ENCODE results near the gene EPS15.

DNA sequence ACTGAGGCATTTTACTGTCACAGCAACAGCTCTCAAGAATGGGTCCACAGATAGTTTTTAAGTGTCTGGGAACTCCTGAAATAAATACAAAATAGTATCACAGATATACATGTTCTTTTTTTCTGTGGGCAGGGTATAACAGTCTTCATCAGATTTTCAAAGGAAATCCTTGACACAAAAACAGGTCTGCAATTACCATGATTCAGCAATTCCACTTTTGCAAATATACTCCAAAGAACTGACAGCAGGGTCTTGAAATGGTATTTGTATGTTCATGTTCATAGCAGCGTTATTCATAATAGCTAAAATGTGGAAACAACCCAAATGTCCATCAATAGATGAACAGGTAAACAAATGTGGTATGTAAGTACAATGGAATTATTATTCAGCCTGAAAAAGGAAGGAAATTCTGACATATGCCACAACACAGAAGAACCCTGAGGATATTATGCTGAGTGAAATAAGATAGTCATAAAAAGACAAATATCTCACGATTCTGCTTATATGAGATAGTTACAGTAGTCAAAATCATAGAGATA lies 85.0 kb downstream of the EPS15 start:
- TF ChIP-seq, protein P1, sequence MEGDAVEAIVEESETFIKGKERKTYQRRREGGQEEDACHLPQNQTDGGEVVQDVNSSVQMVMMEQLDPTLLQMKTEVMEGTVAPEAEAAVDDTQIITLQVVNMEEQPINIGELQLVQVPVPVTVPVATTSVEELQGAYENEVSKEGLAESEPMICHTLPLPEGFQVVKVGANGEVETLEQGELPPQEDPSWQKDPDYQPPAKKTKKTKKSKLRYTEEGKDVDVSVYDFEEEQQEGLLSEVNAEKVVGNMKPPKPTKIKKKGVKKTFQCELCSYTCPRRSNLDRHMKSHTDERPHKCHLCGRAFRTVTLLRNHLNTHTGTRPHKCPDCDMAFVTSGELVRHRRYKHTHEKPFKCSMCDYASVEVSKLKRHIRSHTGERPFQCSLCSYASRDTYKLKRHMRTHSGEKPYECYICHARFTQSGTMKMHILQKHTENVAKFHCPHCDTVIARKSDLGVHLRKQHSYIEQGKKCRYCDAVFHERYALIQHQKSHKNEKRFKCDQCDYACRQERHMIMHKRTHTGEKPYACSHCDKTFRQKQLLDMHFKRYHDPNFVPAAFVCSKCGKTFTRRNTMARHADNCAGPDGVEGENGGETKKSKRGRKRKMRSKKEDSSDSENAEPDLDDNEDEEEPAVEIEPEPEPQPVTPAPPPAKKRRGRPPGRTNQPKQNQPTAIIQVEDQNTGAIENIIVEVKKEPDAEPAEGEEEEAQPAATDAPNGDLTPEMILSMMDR (tag by site-specific recombination; IDR thresholded peaks at IDR 0.05), result no peak
- TF ChIP-seq YY2 (tag by site-specific recombination; IDR thresholded peaks at IDR 0.05) (no peak), SP7 (tag by site-specific recombination; IDR thresholded peaks at IDR 0.05) (no peak), ZNF777 (tag by site-specific recombination; IDR thresholded peaks at IDR 0.05; ENCODE audit: borderline replicate concordance) (no peak), ZNF174 (tag by site-specific recombination; IDR thresholded peaks at IDR 0.05) (no peak), BCL11B (tag by site-specific recombination; IDR thresholded peaks at IDR 0.05; ENCODE audit: low read depth) (no peak)
